HG03457 (cell line): ENCODE results near the gene CLCNKB.
"Not testable (repeated sequence)": the region's sequence is repeated elsewhere in the genome, so short reads cannot be mapped to it uniquely, and the experiment has no call there.

Source experiments
- ATAC-seq: cut with Tn5 transposase; IDR thresholded peaks from one replicate; pipeline ENCODE4 v1.9.1; 2021; ENCODE audit warnings: moderate number of reproducible peaks; ENCODE audit not compliant: unreplicated experiment

CLCNKB gene

DNA sequence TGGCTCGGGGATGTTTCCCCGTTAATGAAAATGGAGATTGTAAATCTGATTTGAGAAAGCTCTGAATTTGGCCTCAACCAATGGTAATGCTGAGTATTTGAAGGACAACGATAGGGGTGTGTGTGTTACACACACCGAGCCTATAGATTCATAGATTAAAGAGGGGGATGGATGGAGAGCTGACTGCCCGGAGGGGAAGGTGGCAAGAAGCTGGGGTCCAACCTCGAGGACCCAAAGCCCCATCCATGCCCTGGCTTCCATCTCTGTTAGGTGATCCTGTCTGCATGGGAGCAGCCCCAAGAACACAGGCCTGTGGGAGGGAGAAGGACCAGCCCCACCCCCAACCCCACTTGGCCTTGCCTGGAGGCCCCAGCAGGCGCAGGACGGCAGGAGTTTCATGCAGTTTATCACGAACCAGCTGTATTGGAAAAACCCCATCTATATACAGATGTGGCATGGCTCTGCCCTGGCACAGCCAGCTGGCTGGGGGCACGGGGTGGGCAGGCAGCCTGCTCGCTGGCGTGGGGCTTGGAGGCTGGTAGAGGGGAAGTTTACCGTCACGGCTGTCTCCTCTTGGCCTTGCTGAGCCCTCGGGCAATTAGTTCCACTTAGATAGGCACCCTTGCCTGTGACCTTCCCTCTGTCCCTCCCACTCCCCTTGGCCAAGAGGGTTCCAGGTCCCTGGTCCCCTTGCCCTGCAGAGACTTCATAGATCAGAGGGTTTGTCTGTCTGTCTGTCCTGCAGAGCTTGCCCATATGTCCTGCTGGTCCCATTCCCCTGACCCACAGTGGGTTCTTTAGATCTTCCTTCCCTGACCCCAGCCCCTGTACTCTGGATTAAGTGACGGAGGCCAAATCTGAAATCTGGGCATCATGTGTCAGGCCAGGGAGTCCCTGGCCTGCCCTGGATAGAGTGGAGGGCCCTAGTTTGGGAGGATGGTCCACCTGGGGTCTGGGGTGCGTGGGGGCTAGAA is 28.8 kb upstream of the CLCNKB start:
- ATAC-seq: no peak

DNA sequence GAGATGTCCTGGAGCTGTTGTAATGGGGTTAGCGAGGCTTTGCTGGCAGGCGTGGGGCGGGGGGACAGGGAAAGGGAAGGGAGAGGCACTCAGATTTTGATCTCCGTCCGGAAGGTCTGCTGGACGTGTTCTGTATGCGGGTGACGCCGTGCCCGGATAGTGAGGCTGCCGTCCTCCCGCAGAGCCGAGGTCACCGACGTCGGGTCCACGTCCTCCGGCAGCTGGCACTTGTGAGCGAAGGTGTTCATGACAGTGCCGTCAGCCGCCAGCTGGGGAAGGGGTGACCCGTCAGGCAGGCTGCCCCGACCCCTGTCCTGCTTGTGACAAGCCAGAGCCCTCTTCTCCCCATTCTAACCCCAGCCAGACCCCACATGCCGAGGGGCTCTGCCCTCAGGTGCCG is 28.1 kb upstream of the CLCNKB start:
- no peak for ATAC-seq

DNA sequence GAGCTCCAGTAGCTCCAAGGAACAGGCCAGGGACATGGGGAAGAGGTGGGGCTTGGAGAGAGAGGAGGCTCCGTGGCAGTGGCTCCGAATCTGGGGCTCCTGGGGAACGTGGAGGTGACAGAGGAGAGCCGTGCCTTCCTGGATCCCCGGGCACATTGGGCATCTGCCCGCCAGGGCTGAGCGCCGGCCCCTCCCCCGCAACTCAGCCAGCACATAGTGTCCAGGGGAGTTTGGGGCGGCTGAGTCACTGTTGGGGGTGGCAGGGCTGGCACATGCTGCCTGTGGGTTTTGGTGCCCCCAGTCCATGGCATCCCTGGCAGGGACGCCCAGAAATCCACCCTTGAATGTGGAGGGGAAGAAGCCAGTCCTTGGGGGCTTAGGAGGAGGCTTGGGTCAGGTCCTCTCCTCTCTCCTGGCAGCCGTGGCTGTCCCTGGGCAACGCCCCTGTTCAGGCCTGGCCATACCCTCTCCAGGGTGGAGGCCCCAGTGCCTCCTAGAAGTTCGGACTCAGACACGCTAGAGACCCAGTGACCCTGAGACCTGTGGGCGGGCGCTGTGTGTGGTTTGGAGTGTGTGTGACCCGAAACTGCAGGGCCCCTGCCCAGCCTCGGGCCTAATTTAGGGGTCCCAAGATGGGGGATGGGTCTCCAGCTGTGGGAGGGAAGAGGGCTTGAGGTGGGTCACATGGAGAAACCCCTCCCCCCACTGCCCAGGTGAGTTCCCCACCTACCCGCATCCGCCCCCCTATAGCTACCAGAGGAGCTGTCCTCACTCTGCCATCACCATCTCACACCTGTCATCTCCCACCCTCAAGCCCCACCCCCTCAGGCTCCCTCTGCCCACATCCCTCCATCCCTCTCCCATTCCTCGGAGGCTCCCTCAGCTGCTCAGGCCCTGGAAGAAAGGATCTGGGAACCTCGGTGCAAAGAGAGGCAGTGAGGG is 27.4 kb upstream of the CLCNKB start:
- ATAC-seq: no peak

DNA sequence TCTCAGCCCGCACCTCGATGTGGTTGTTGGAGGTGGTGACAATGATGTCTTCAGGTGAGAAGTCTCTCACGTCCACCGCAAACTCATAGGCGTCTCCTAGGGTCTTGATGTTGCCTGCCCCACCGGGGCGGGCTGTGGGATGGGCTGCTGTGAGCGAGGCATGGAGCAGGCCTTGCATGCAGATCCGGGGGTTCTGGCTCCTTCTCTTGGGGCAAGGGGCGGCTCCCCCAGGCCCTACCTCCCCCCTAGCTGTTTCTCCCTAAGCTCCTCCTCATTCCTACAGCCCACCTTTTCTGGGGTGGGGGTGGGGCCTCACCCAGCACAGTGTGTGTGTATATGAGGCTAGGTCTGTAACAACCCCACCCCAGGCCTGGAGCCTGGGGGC is 26.5 kb upstream of the CLCNKB start:
- no peak for ATAC-seq

DNA sequence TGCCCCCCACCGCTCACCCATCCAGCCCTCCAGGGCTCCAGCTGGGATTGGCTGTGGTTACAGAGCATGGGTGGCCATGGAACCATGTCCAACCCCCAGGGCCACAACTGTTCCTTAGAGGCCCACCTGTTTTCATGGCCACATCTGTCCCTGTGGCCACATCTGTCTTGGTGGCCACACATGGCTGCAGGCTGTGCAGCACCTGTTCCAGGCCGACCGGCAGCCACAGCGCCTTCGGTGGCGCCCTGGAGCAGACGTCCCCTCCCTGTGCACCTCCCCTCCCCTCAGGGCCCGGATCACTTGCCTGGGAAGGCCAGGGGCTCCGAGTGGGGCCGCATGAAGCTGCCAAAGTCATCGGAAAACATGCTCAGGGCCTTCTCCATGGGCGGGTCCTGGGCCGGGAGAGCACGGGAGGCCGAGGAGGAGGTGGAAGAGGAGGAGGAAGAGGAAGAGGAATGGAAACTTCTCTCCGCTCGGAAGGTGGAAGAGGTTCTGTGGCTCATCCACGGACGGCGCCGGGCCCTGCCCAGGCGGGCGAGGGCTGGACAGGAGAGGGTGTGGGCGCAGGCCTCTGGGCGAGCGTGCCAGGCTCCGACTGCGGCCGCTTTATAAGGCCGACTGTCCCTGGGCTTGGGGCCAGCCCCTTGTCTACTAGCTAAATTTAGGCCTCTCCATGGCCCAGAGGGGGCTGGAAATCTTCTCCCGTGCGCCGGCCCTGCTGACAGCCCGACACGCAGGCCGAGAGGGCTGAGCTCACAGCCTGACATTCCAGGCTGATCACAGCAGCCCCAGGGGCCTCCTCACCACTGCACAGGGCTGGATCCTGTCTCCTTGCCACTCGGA is 25.9 kb upstream of the CLCNKB start, which contains the start of gene HSPB7:
Gene HSPB7 (minus strand): TSS at position 583 of the 843 bp plus-strand sequence. CDS start 80 bp downstream, at position 503.
- no peak for ATAC-seq

DNA sequence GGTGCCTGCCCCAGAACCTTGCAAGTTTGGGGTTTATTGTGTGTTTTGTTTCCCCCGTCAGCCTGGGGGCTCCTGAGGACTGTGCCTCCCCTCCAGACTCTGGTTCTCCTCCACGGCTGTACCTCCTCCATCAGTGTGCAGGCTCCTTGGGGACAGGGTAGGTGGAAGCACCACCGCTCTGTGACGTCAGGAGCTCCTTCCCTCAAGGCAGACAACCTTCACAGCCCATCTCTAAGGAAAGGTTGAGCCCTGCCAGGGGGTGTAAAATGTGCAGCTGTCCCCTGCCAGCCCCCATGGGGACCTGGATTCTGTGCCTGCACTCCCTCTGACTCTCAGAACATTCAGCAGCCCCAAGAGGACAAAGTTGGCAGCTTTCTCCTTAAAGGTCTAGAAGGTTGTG is 25.3 kb upstream of the CLCNKB start:
- ATAC-seq: no peak

DNA sequence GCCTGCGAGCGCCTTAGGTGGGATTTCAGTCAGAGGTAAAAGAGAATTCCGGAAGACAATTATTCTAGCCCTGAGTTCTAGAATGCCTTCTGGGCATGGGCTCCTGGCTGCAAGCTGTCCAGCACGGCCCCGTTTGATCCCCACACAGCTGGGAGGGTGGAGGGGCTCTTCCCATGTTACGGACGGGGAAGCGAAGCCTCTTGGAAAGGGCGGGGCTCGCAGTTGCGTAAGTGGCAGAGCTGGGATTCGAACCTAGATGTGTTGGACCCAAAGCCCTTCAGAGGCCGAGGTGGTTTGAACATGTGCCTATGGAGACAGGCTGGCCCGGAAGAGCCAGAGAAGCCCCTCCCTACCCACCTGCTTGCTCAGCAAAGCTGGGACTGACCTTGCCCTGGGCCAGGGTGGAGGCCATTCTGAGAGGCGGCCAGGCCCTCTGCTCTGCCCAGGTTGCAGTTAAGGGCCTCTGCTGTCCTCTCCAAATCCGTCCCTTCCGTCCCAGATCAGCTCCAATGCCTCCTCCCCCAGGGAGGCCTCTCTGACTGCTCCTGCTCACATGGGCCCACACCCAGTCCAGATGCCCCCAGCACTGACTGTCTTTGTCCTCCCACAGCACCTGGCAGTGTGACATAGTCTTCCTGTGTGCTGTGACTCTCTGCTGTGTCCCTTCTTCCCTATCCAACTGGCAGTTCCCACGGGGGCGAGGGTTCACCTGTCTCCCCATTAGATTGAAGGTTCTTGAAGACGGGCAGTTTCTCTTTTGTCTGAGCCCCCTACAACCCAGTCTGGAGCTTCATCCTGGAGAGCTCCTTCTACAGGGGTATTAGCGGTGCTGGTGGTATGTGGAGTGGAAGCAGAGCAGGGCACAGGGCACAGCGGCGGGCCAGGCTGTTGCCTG is 24.6 kb upstream of the CLCNKB start:
- ATAC-seq: no peak

DNA sequence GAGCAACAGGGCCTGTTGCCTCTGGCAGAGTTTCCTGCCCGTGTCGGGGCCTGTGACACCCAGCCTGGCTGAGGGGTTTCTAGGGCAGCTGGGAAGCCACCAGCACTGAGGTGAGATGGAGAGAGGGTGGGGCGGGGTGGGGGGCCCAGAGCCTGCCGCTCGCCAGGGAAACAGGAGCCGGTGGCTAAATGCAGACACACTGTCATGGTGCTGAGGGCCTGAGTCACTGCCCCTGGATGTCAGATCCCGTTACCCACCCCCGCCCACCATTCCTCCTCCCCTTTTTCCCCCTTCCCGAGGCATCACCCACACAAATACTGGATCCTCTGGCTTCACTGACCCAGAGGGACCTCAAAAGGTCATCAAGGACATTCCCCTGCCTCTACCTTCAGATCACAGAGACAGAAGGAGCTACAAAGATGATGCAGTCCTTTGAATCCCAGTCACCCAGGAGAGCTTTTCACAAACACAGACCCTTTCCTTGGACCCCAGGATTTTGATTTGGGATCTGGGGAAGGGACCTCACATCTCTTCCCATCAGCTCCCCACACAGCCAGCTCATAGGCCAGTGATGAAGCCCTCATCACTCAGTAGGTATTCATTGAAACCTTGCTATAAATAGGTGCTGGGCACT is 23.8 kb upstream of the CLCNKB start:
- no peak for ATAC-seq

DNA sequence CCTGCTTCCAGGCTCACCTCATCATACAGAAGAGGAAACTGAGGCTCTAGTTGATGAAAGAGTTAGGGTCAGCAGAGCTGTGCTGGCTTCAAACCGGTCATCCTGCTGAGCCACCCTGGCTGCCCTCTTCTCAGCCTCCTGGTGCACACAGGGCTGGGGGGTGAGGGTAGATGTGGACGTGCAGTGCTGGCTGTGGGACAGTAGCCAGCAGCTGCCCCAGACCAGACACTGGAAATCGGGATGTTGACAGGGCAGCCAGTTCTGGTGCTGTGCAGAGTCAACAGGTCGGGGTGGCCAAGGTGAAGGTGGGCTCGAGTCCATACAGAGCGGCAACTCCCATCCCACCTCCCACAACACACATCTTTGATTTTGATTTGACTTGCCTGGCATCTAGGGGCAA is 23.3 kb upstream of the CLCNKB start:
- no peak for ATAC-seq

DNA sequence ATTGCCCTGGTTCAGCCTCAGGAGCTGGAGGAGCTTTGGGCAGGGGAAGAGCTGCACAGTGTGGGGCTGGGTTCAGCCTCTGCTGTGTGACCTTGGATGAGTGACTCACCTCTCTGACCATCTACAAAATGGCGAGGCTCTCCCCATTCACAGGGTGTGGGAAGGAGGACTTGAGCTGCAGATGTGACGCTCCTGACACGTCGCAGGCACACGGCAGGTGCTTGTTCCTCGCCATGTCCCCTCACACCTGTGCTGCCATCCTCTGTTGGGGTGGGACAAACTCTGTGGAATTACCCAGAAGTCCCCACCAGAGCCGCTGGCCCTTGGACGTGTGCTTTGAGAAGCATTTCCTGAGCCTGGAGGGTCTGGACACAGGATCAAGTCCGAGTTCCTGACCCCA is 22.7 kb upstream of the CLCNKB start:
- ATAC-seq: not testable (repeated sequence)

DNA sequence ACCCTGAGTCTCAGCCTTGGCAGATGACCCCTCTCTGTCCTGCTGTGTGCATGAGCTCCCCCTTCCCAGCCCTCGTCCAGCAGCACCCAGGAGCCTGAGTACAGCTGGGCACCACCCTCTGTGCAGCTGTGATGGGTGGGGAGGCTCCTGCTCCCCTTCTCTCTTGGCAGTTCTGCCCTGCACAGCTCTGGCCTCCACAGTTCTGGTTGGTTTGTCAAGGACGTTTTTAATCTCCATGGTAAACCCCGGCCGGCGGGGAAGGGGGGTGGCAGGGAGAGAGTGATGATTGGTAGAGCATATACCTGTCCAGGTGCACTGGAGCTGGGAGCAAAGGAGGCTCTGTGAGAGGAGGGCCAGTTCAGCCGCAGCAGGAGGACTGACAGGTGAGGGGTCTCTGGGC is 21.9 kb upstream of the CLCNKB start, which contains the start of gene CLCNKA:
Gene CLCNKA (plus strand): TSS at position 356 of the 400 bp plus-strand sequence. CDS start 584 bp downstream, outside the sequence.
- no peak for ATAC-seq

DNA sequence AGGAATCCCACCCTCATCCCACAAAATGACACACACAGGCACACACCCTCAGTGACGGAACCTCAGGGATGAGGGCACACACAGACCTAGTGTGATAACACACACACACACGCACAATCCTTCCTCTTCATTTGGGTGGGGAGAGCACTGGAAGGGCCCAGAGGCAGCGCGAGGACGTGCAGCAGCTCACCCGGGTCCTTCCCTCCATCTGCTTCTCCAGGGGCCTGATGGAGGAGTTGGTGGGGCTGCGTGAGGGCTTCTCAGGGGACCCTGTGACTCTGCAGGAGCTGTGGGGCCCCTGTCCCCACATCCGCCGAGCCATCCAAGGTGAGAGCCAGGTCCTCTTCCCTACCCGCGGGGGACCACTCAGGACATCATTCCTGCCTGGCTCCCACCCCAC is 21.2 kb upstream of the CLCNKB start:
- no peak for ATAC-seq

DNA sequence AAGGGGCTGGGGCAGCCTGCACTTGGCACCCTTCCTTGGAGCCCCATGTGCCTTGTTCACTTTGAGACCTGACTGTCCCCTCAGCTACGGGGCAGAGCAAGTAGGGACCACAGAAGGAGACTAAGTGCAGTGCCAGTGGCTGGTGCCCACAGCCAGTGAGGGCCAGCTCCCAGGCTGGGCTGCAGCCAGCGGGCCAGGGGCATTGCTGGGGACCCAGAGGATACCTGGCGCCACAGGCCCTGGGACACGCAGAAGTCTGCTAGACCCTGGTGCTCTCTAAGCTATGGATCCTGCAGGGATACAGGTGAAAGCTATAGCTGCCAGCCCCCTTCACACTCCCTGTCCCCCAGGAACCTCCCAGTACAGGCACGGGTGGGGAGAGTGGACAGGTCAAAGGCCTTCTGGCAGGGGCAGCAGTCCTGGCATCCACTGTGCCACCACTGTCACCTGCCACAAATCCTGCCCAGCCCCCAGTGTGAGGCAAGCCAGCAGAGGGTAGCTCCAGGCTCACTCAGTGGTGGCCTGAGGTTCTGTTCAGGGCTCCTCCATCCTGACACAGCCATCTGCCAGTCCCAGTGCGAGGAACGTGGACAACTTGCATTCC is 20.4 kb upstream of the CLCNKB start:
- ATAC-seq: no peak

DNA sequence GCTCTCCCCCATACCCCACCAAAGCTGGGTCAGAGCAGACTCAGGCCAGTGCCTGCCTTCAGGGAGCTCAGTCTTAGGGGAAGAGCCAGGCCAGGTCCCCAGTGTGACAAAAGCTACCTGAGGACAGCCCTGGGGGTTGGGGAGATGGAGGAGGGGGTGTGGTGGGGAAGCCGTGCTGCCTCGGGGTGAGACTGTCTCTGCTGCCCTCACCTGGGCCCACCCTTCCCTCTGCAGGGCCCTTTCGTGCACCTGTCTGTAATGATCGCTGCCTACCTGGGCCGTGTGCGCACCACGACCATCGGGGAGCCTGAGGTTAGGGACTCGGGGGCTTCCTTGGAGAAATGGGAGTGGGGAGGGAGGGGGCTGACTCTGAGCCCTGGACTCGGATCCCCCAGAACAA is 17.3 kb upstream of the CLCNKB start:
- not testable (repeated sequence) for ATAC-seq

DNA sequence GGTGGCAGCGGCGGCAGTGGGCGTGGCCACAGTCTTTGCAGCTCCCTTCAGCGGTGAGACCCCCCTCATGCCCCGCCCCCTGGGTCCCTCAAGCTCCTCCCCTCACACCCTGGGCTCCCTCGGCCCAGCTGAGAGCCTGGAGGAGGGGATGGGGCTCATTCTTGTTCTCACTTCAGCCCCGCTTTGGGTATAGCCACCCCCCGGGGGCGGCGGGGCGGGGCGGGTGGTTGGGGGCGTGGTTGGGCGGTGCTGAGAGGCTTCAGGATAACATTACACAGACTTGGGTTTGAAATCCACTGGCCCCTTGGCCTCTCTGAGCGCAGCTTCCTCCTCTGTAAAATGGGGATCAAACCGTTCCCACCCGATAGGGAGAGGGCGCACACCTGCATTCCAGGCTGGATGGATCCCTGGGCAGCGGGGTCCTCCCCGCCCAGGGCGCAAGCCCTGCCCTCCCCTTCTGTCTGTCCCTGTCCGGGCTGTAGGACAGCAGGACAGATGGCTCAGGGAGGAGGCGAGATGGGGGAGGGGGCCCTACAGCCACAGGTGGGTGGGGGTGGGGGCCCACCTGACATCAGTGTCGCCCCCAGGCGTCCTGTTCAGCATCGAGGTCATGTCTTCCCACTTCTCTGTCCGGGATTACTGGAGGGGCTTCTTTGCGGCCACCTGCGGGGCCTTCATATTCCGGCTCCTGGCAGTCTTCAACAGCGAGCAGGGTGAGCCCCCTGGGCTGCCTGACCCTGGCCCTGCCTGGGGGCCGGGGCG is 16.7 kb upstream of the CLCNKB start:
- ATAC-seq: no peak

DNA sequence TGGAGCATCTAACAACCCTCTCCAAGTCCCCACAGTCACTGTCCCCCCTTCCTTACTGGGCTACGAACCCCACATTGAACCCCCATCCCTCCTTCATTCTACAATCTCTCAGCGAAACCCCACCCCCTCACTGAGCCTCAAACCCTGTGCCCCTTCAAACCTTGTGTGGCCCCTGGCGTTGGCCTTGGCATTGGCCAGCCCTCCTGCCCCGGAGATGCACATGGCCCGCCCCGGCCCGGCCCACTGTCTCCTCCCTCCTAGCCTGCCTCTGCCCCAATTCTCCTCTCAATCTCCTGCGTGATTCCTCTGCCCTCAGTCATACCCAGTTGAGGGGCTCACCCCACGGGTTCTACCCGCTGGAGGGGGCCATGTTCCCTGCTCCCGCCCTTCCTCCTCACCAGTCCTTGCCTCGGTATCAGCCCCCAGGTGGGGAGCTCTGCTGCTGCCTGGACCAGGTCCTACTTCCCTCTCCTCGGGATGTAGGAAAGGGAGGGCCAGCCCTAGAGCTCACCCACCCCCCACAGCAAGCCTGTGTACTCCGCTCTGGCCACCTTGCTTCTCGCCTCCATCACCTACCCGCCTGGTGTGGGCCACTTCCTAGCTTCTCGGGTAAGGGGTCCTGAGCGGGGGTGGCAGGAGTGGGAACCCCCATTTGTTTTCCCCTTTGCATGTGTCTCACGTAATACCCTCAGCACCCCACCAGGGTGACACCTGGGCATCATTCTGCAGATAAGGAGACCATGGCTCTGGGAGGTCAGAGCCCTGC is 15.2 kb upstream of the CLCNKB start:
- no peak for ATAC-seq

DNA sequence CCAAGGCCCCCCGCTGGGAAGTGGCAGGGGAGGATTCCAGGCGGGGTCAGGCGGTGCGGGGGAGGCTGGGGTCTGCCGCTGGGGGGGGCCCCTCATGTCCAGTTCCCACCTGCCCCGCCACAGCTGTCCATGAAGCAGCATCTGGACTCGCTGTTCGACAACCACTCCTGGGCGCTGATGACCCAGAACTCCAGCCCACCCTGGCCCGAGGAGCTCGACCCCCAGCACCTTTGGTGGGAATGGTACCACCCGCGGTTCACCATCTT is 14.6 kb upstream of the CLCNKB start:
- ATAC-seq: not testable (repeated sequence)
